Pancreas (tissue), 10 donors: ENCODE results near the gene PRICKLE1. TPM values are rescaled to one million over a fixed set of nuclear protein-coding genes. Genes with fewer than 3 reads are reported as not detected.

Source experiments
- ATAC-seq, 4 donors: fragments of 200-7000 bp; cut with Tn5 transposase; one replicate each; pipeline versions ENCODE4 v1.8.0 to v1.9.1; 2020; ENCODE audit warnings: mild to moderate bottlenecking in 4 of 4, moderate library complexity in 4 of 4
- DNase-seq, 6 donors: peaks; one replicate each; pipeline ENCODE4 v3.0.0-alpha.2; 2020
- FAIRE-seq: peaks from 2 replicates; lab custom pipeline; 2012; peaks lifted over from hg19 to GRCh38; lab: Jason Lieb, UNC
- H3K27ac ChIP-seq, 4 donors: fragments of 200-600 bp; sonication (generic); 1 replicate in 3 of 4; 2 replicates in 1 of 4; pipeline versions ENCODE4 v1.5.0 to v1.8.0; 2020
- H3K27me3 ChIP-seq, 4 donors: fragments of 200-600 bp; one replicate each; pipeline ENCODE4 v1.8.0; 2021
- H3K36me3 ChIP-seq, 3 donors: fragments of 200-600 bp; sonication (generic) in 1 of 3; one replicate each; pipeline versions ENCODE4 v1.5.0 to v1.8.0; 2020 to 2021
- H3K4me1 ChIP-seq, 3 donors: fragments of 200-600 bp; one replicate each; pipeline ENCODE4 v1.8.0; 2021
- H3K4me3 ChIP-seq, 4 donors: fragments of 200-600 bp; sonication (generic) in 2 of 4; one replicate each; pipeline versions ENCODE4 v1.5.0 to v1.8.0; 2020 to 2021
- H3K9me3 ChIP-seq, 4 donors: fragments of 200-600 bp; one replicate each; pipeline ENCODE4 v1.8.0; 2021
- CTCF ChIP-seq, 4 donors: fragments of 200-600 bp; sonication (generic) in 3 of 4; IDR thresholded peaks; one replicate each; pipeline versions ENCODE4 v1.5.0 to v1.8.0; 2021; ENCODE audit warnings: antibody characterized with exemption in 4 of 4
- WGBS, 2 donors: extraction: QIAGEN DNeasy Blood & Tissue Kit; methylation state at CpG; one replicate each; pipeline ENCODE4 v1.1.7; 2013; 5-methylcytosine and 5-hydroxymethylcytosine counted together
- intact Hi-C, 3 donors: fragments of 100-400 bp; cut with DNase I; formaldehyde crosslinking; loops; one replicate each; pipeline versions ENCODE4 v1.11.1 to v1.14.2; 2022
- polyA plus RNA-seq, 2 donors: library from polyadenylated mRNA; stranded (reverse); fragments of 200-250 nt; gene quantifications; one replicate each; pipeline ENCODE4 v1.2.3, GENCODE V29; 2013
- total RNA-seq, 6 donors: library from RNA; stranded (reverse); fragmentation: NEBNext Ultra II Directional in 4 of 6; extraction: Animal tissue kit (Norgen Biotek cat#: 25700) in 4 of 6; gene quantifications; one replicate each; pipeline versions ENCODE4 v1.2.1 to v1.2.4, GENCODE V29; 2021 to 2023
- donor health status: healthy with polysubstance abuse.
- donor health status: DM: no; HTN: no; CAD: no; lungs with moderate emphysema.
- donor health status: DM: no; HTN: no; CAD: no.
- donor health status: control.
- donor health status: control.
- donor health status: Bipolar disorder and iron deficiency.
- donor health status: DM: yes; HTN: yes; CAD: no.
- donor health status: DM: no; HTN: no; CAD: no.
- donor health status: DM: no; HTN: no; CAD: no.
- donor health status: DM: yes; HTN: yes; CAD: no.

PRICKLE1 gene
- total and polyA plus RNA-seq, 8 donors = 1.5 to 9.5 (median 2.8) TPM

GRCh38 chr12:42582498-42582897 lies 7.0 kb downstream of the PRICKLE1 start:
- Histone ChIP-seq H3K9me3 (no peaks in the 10 kb centered on the region), H3K4me1 (no peaks in the 10 kb centered on the region)

GRCh38 chr12:42582050-42582449 lies 7.5 kb downstream of the PRICKLE1 start:
- intact Hi-C loops = no loop called here
- no peaks in the 10 kb centered on the region for H3K36me3 ChIP-seq
- no peak for FAIRE-seq
- no peak overlapping the region for H3K27ac ChIP-seq
- DNase-seq = no peak
- no peaks in the 10 kb centered on the region for H3K9me3 ChIP-seq
- H3K4me1 ChIP-seq = no peaks in the 10 kb centered on the region
- H3K27me3 ChIP-seq = no peaks in the 10 kb centered on the region
- ATAC-seq = no peak
- 30 to 37% methylated on average over 1 of the region's 1 CpG for WGBS, 2 donors
- no peak for TF ChIP-seq CTCF (IDR thresholded peaks at IDR 0.05)
- H3K4me3 ChIP-seq = no peak overlapping the region

More at GRCh38 chr12:42582498-42582897, 7.0 kb downstream of the PRICKLE1 start:
- DNase-seq (no peak), FAIRE-seq (no peak), ATAC-seq (no peak)
- Histone ChIP-seq H3K36me3 (no peaks in the 10 kb centered on the region), H3K27me3 (no peaks in the 10 kb centered on the region), H3K4me3 (no peak overlapping the region), H3K27ac (no peak overlapping the region)
- intact Hi-C loops = no loop called here
- TF ChIP-seq CTCF (IDR thresholded peaks at IDR 0.05) = no peak
- WGBS, 2 donors = 86 to 87% methylated on average over 5 of the region's 5 CpGs

GRCh38 chr12:42576374-42576773 lies 13.2 kb downstream of the PRICKLE1 start:
- FAIRE-seq (no peak), DNase-seq (no peak), ATAC-seq (no peak)
- no peak for TF ChIP-seq CTCF (IDR thresholded peaks at IDR 0.05)
- Histone ChIP-seq H3K4me1 (peaks cover 0 to 3% (median 2%) of the 10 kb centered on the region in 3 donors), H3K4me3 (no peak overlapping the region), H3K27ac (no peak overlapping the region), H3K9me3 (no peaks in the 10 kb centered on the region), H3K36me3 (no peaks in the 10 kb centered on the region), H3K27me3 (no peaks in the 10 kb centered on the region)
- intact Hi-C loops = no loop called here
- WGBS, 2 donors = 55 to 70% methylated on average over 5 of the region's 5 CpGs

GRCh38 chr12:42575717-42576116 lies 13.8 kb downstream of the PRICKLE1 start:
- Histone ChIP-seq H3K9me3 (no peaks in the 10 kb centered on the region), H3K27me3 (no peaks in the 10 kb centered on the region), H3K4me1 (peaks cover 0 to 3% (median 2%) of the 10 kb centered on the region in 3 donors), H3K4me3 (no peak overlapping the region), H3K36me3 (no peaks in the 10 kb centered on the region), H3K27ac (no peak overlapping the region)
- DNase-seq = no peak
- no peak for ATAC-seq
- TF ChIP-seq CTCF (IDR thresholded peaks at IDR 0.05) = no peak
- no peak for FAIRE-seq
- intact Hi-C loops = no loop called here
- WGBS, 2 donors = 84 to 86% methylated on average over 1 of the region's 1 CpG

GRCh38 chr12:42574851-42575266 lies 14.7 kb downstream of the PRICKLE1 start:
- Histone ChIP-seq H3K27me3 (no peaks in the 10 kb centered on the region), H3K9me3 (no peaks in the 10 kb centered on the region), H3K27ac (no peak overlapping the region), H3K4me1 (peaks cover under 1 to 7% (median 4%) of the 10 kb centered on the region in 3 donors), H3K36me3 (no peaks in the 10 kb centered on the region), H3K4me3 (no peak overlapping the region)
- TF ChIP-seq CTCF (IDR thresholded peaks at IDR 0.05) = no peak
- DNase-seq = no peak
- ATAC-seq = peak in 1 of 4 donors; percentile 31
- intact Hi-C loops = no loop called here
- FAIRE-seq = peak; percentile 32
